HG03064 (cell line): Measurements from ENCODE around the gene CFAP300.
A peak's percentile ranks its signal among the peaks of the same experiment; 100 is the strongest.

ENCODE experiments used
- ATAC-seq: cut with Tn5 transposase; IDR thresholded peaks from one replicate; pipeline ENCODE4 v1.9.1; 2021; ENCODE audit warnings: low read depth; ENCODE audit not compliant: unreplicated experiment

Gene CFAP300

DNA sequence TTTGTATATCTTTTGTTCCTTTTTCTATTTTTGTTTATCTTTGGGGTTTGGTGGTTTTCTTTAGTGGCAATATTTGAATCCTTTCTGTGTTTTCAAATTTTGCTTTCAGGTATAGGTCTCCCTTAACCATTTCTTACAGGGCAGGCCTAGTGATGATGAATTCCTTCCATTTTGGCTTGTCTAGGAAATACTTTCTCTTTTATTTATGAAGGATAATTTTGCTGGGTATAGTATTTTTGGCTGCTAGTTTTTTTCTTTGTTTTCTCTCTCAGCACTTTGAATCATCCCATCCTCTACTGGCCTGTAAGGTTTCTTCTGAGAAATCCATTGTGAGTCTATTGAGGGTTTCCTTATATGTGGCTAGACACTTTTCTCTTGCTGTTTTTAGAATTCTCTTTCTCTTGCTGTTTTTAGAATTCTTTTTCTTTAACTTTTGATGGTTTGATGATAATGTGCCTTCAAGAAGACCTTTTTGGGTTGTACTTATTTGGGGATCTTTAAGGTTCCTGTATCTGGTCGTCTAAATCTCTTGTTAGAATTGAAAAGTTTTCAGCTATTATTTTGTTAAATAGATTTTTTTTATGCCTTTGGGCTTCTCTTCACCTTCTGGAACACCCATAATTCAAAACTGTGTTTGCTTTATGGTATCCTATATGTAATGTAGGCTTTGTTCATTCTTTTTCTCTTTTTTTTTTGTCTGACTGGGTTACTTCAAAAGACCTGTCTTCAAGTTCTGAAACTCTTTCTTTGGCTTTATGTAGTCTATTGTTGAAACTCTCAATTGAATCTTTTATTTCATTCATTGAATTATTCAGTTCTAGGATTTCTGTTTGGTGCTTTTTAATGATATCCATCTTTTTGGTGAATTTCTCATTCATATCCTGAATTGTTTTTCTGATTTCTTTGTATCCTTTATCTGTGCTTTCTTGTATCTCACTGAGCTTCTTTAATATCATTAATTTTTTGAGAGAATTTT, 24.5 kb downstream of the CFAP300 start:
- no peak for ATAC-seq

- no peak for ATAC-seq
These were observed 26.0 kb downstream of the CFAP300 start for GRCh38 chr11:102073253-102073652.

- no peak for ATAC-seq
These were observed 32.4 kb downstream of the CFAP300 start for GRCh38 chr11:102079625-102080024.

DNA sequence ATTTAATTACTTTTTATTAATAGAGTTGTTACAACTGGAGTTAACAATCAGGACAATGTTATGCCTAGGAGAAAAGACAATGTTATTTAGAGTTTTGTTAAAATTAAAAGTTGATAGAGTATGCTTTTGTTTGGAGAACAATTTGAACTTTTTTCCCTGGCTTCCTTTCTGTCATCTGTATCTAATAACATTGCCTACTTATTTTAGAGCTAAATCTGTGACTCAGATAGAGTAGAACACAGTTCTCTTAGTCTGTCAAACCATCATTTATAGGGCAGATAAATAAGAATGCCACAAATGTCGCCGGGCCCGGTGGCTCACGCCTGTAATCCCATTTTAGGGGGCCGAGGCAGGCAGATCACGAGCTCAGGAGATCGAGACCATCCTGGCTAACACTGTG, 34.1 kb downstream of the CFAP300 start:
- ATAC-seq = no peak

GRCh38 chr11:102085864-102086551, 38.8 kb downstream of the CFAP300 start:
- no peak for ATAC-seq

DNA sequence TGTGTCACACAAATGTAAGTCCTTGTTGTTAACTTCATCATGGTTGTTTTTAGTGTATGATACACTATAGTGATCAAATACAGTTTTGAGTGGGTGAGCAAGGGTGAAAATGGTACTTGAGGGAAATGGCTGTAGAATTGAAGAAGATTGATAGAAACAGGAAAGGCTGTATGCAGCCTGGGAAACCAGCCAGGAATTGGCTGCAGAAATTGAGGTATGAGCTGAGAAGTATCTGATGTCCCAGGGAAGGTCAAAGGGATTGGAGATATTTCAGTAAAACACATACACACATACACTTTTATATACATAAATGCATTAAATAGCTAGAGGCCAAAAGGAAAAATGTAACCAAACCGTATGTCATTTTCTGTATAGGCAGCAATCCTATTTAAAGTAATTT, 49.9 kb downstream of the CFAP300 start:
- ATAC-seq = no peak

GRCh38 chr11:102099755-102100154, 52.5 kb downstream of the CFAP300 start:
- ATAC-seq = no peak

- ATAC-seq = no peak
These were observed 61.6 kb downstream of the CFAP300 start for GRCh38 chr11:102108734-102109440.

DNA sequence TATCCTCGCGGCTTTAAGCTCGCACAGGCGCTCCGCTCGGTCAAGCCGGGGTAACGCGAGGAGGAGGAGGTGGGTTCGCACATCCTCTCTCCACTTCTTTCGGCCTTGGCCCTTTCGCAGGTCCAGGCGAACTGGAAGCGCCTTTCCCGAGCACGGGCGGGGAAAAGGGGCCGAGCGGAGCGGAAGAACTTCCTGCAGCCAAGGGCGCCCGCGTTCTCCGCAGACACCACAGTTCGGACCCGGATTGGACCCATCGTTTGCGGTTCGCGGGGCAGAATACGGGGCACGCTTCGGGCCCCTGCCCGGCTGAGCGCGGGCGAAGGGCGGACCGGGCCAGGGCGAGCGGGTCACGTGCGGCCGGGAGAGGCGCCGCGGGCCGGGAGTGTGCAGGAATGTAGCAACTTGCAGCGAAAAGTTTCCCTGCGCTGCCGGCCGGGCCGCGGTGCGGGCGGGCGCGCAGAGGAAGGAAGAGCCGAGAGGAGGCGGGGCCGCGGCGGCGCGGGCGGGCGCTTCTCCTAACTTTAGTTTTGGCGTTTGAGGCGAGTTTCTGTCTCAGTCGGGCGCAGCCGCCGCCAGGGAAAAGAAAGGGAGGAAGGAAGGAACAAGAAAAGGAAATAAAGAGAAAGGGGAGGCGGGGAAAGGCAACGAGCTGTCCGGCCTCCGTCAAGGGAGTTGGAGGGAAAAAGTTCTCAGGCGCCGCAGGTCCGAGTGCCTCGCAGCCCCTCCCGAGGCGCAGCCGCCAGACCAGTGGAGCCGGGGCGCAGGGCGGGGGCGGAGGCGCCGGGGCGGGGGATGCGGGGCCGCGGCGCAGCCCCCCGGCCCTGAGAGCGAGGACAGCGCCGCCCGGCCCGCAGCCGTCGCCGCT, 62.9 kb downstream of the CFAP300 start, which contains the start of gene YAP1:
YAP1 (plus strand) TSS at position 552 of the 865 bp plus-strand sequence. CDS start 402 bp downstream, outside the sequence.
- peak; percentile 89 for ATAC-seq

DNA sequence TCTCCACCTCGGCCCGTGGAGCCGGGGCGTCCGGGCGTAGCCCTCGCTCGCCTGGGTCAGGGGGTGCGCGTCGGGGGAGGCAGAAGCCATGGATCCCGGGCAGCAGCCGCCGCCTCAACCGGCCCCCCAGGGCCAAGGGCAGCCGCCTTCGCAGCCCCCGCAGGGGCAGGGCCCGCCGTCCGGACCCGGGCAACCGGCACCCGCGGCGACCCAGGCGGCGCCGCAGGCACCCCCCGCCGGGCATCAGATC, 63.4 kb downstream of the CFAP300 start:
- peak; percentile 28 for ATAC-seq

DNA sequence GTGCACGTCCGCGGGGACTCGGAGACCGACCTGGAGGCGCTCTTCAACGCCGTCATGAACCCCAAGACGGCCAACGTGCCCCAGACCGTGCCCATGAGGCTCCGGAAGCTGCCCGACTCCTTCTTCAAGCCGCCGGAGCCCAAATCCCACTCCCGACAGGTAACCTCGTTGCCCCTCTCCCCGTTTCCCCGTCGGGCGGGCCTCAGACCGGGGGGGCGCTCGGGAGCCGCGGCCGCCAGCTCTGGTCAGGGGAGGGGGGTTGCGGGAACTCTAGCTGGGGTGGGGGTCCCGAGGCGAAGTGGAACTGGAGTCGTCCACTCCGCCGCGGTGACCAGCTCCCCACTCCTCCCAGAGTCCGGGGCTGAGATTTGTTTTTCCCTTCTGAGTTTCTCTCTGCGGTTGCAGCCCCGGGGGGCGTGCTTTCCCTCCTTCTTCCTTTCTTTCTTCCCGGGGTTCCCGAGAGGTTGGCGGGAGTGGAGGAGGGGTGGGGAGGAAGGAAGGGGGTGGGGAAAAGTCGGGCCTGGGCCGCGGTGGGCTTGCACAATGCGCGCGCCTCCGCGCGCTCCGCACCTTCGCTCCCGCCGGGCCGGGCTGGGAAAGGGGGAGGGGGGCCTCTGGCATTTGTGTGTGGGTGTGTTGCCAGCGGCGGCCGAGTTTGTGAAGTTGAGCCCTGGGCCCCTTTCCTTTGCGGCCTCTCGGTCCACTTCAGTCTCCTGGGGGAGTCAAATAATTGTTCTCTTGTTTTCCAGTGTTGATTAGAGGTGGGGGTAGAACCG, 64.0 kb downstream of the CFAP300 start:
- no peak for ATAC-seq

DNA sequence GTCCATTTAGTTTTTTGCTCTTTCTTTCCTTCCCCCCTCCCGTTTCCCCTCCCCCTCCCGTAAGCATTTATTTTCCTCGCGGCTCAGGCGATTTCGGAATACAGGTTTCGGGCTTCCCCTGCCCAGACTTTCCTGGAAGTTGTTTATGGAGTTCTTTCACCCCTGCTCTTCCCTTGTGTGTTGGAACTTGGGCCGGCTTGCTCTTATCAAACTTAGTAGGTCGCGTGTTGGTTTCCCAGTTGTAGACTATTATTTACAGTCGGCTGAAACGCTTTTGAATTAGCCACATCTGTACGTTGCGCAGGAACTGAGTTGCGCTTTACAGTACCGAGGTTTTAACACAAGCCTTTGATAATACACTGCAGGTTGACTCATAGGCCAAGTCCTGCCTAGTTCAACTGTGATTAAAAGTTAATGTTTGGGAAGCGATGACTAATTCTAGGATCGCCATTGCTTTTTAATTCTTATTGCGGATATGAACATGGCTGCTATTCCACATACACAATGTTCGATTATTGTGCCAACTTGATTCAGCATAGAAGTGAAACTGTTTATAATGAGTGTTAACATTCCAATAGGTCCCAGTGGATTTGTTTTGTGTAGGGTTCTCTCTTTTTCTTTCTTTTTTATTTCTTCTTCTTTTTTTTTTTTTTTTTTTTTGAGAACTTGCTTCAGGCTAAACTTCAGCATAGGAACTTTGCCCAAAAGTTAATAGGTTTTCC, 64.7 kb downstream of the CFAP300 start:
- ATAC-seq = no peak

- ATAC-seq = no peak
These were observed 65.2 kb downstream of the CFAP300 start for GRCh38 chr11:102112509-102112821.

- ATAC-seq = no peak
These were observed 66.8 kb downstream of the CFAP300 start for GRCh38 chr11:102114032-102114431.

GRCh38 chr11:102115557-102115956, 68.3 kb downstream of the CFAP300 start:
- ATAC-seq = no peak

GRCh38 chr11:102116453-102117205, 69.4 kb downstream of the CFAP300 start:
- ATAC-seq = no peak

DNA sequence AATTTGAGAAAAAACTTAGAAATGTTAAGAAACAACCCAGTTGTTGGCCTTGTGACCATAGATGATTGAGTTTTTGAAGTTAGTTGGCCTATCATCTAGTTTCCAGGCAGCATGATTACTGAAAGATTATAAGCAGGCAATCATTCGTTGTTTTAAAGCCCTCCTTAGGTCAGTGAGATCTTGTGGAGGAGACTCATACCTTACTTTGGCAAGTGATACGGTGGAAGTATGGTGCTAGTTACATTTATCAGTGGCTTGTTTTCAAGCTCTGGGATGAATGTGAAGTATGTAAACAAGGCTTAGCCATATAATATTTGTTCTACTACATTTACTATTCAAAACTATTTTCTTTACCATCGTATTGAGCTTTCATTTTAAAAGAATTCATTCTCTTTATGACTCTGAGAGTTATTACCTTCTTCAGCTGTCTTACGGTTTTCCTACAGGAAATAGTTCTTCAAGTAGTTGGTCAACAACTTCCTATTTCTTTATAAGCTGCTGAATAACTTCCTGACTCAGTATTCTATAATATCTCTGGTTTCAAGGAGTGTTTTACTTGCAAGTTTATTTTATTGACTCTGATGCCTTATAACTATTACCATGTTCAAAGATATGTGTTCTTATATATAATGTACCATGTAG, 70.4 kb downstream of the CFAP300 start:
- ATAC-seq = no peak

DNA sequence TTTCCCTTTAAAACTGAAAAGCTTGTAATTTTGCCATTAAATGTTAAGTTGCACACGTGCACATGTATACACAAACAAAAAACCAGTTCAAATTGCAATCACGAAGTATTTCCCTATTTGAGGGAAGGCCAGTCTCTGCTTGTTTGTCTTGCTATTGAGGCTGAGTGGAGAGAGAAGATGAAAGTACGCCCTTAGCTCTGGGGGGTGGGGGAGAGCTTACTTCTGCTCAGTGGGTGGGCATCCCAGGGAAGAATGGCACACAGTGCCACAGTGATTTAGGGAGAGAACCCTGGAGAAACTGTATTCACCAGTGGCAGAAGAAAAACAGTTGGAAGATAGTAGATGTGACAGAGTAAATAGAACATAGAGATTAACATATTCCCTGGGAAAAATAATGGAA, 71.7 kb downstream of the CFAP300 start:
- no peak for ATAC-seq
